ENCODE data around the gene YJEFN3. TPM values are rescaled to one million over a fixed set of nuclear protein-coding genes. Genes with fewer than 3 reads are reported as not detected.

Gene YJEFN3
- total and polyA plus RNA-seq, 10 donors = 1.3 to 22.7 (median 3.9) TPM

DNA sequence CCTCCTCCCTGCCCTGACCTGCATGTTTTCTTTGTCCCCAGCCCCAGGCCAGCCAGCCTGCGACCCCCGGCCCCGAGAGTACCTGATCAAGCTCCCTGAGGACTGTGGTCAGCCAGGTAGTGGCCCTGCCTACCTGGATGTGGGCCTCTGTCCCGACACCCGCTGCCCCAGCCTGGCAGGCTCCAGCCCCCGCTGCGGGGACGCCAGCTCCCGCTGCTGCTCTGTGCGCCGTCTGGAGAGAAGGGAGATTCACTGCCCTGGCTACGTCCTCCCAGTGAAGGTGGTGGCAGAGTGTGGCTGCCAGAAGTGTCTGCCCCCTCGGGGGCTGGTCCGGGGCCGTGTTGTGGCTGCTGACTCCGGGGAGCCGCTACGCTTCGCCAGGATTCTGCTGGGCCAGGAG lies 14.9 kb downstream of the YJEFN3 start:
- Histone ChIP-seq H3K9me3 (peaks cover 0 to 7% (median 0%) of the 10 kb centered on the region in 8 donors), H3K4me3 (no peak overlapping the region), H3K27me3 (replicated peaks in 1 of 7) (peaks cover 0 to 97% (median 43%) of the 10 kb centered on the region in 7 donors), H3K4me1 (peaks cover under 1 to 42% (median 22%) of the 10 kb centered on the region in 6 donors), H3K27ac (no peak overlapping the region), H3K36me3 (no peaks in the 10 kb centered on the region)
- TF ChIP-seq POLR2A (IDR thresholded peaks at IDR 0.05) (no peak), POLR2AphosphoS5 (IDR thresholded peaks at IDR 0.05) (no peak)
- TF ChIP-seq, protein P1, sequence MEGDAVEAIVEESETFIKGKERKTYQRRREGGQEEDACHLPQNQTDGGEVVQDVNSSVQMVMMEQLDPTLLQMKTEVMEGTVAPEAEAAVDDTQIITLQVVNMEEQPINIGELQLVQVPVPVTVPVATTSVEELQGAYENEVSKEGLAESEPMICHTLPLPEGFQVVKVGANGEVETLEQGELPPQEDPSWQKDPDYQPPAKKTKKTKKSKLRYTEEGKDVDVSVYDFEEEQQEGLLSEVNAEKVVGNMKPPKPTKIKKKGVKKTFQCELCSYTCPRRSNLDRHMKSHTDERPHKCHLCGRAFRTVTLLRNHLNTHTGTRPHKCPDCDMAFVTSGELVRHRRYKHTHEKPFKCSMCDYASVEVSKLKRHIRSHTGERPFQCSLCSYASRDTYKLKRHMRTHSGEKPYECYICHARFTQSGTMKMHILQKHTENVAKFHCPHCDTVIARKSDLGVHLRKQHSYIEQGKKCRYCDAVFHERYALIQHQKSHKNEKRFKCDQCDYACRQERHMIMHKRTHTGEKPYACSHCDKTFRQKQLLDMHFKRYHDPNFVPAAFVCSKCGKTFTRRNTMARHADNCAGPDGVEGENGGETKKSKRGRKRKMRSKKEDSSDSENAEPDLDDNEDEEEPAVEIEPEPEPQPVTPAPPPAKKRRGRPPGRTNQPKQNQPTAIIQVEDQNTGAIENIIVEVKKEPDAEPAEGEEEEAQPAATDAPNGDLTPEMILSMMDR (IDR thresholded peaks at IDR 0.05 in 8 of 11, conservative IDR thresholded peaks at IDR 0.05 in 3 of 11) = no peak
- WGBS, 5 donors = 83 to 95% (median 89%) methylated on average over 11 to 19 of the region's 19 CpGs
- intact Hi-C loops (cut with DNase I; ENCODE audit: low total_unique reads) = no loop called here
- DNase-seq = peak; percentile 66

DNA sequence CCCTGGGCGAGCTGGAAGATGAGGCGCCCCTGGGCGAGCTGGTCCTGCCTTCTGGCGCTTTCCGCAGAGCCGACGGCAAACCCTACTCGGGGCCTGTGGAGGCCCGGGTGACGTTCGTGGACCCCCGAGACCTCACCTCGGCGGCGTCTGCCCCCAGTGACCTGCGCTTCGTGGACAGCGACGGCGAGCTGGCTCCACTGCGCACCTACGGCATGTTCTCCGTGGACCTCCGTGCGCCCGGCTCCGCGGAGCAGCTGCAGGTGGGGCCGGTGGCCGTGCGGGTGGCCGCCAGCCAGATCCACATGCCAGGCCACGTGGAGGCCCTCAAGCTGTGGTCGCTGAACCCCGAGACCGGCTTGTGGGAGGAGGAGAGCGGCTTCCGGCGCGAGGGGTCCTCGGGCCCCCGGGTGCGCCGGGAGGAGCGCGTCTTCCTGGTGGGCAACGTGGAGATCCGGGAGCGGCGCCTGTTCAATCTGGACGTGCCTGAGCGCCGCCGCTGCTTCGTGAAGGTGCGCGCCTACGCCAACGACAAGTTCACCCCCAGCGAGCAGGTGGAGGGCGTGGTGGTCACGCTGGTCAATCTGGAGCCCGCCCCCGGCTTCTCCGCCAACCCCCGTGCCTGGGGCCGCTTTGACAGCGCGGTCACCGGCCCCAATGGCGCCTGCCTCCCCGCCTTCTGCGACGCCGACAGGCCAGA lies 15.7 kb downstream of the YJEFN3 start:
- TF ChIP-seq, protein P1 (IDR thresholded peaks at IDR 0.05 in 8 of 11, conservative IDR thresholded peaks at IDR 0.05 in 3 of 11) = no peak
- TF ChIP-seq POLR2A (IDR thresholded peaks at IDR 0.05) (no peak), POLR2AphosphoS5 (IDR thresholded peaks at IDR 0.05) (no peak)
- Histone ChIP-seq H3K27me3 (replicated peaks in 1 of 7) (peaks cover 0 to 97% (median 40%) of the 10 kb centered on the region in 7 donors), H3K36me3 (no peaks in the 10 kb centered on the region), H3K9me3 (peaks cover 0 to 7% (median 0%) of the 10 kb centered on the region in 8 donors), H3K4me1 (peaks cover 0 to 36% (median 18%) of the 10 kb centered on the region in 6 donors), H3K4me3 (no peak overlapping the region), H3K27ac (no peak overlapping the region)
- no peak for DNase-seq
- intact Hi-C loops (cut with DNase I; ENCODE audit: low total_unique reads) = no loop called here
- 86 to 95% (median 90%) methylated on average over 49 to 75 of the region's 75 CpGs for WGBS, 5 donors

DNA sequence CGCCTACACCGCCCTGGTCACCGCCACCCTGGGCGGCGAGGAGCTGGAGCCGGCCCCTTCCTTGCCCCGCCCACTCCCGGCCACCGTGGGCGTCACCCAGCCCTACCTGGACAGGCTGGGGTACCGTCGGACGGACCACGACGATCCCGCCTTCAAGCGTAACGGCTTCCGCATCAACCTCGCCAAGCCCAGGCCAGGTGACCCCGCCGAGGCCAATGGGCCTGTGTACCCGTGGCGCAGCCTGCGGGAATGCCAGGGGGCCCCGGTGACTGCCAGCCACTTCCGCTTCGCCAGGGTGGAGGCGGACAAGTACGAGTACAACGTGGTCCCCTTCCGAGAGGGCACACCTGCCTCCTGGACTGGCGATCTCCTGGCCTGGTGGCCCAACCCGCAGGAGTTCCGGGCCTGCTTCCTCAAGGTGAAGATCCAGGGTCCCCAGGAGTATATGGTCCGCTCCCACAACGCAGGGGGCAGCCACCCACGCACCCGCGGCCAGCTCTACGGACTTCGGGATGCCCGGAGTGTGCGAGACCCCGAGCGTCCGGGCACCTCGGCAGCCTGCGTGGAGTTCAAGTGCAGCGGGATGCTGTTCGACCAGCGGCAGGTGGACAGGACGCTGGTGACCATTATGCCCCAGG lies 16.4 kb downstream of the YJEFN3 start:
- peaks cover 0 to 5% (median 0%) of the 10 kb centered on the region in 8 donors for H3K9me3 ChIP-seq
- TF ChIP-seq, protein P1 (IDR thresholded peaks at IDR 0.05 in 8 of 11, conservative IDR thresholded peaks at IDR 0.05 in 3 of 11) = no peak
- no peak for TF ChIP-seq POLR2AphosphoS5 (IDR thresholded peaks at IDR 0.05)
- TF ChIP-seq POLR2A (IDR thresholded peaks at IDR 0.05) = no peak
- 86 to 93% (median 90%) methylated on average over 18 to 53 of the region's 53 CpGs for WGBS, 5 donors
- H3K4me1 ChIP-seq = peaks cover 0 to 30% (median 17%) of the 10 kb centered on the region in 6 donors
- DNase-seq = no peak
- H3K27me3 ChIP-seq (replicated peaks in 1 of 7) = peaks cover 0 to 97% (median 35%) of the 10 kb centered on the region in 7 donors
- no peaks in the 10 kb centered on the region for H3K36me3 ChIP-seq
- no peak overlapping the region for H3K4me3 ChIP-seq
- intact Hi-C loops (cut with DNase I; ENCODE audit: low total_unique reads) = no loop called here
- no peak overlapping the region for H3K27ac ChIP-seq

DNA sequence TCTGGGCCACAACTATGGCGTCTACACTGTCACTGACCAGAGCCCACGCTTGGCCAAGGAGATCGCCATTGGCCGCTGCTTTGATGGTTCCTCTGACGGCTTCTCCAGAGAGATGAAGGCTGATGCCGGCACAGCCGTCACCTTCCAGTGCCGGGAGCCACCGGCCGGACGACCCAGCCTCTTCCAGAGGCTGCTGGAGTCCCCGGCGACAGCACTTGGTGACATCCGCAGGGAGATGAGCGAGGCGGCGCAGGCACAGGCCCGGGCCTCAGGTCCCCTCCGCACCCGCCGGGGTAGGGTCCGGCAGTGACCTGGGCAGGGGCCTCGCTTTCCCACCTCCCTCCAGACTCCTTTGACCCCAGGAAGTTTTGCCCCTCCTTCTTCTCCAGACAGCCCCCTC lies 17.0 kb downstream of the YJEFN3 start:
- H3K9me3 ChIP-seq = no peaks in the 10 kb centered on the region
- H3K4me1 ChIP-seq = peaks cover 0 to 24% (median 12%) of the 10 kb centered on the region in 6 donors
- H3K27ac ChIP-seq = no peak overlapping the region
- intact Hi-C loops (cut with DNase I; ENCODE audit: low total_unique reads) = no loop called here
- no peak for TF ChIP-seq POLR2A (IDR thresholded peaks at IDR 0.05)
- TF ChIP-seq, protein P1 (IDR thresholded peaks at IDR 0.05 in 8 of 11, conservative IDR thresholded peaks at IDR 0.05 in 3 of 11) = no peak
- no peak for TF ChIP-seq POLR2AphosphoS5 (IDR thresholded peaks at IDR 0.05)
- peaks cover 0 to 97% (median 34%) of the 10 kb centered on the region in 7 donors for H3K27me3 ChIP-seq (replicated peaks in 1 of 7)
- 93 to 96% (median 94%) methylated on average over 15 to 23 of the region's 23 CpGs for WGBS, 5 donors
- no peak for DNase-seq
- H3K36me3 ChIP-seq = no peaks in the 10 kb centered on the region
- H3K4me3 ChIP-seq = no peak overlapping the region
